ENCODE measurements around the gene CTXND1.

CTXND1 gene

GRCh38 chr15:80285379-80285778 lies 33.4 kb upstream of the CTXND1 start:
- TF ChIP-seq SNAI2 (CRISPR knock-in tag; IDR thresholded peaks at IDR 0.05), result no peak
- TF ChIP-seq ZFP3 (CRISPR knock-in tag; IDR thresholded peaks at IDR 0.05), result no peak

DNA sequence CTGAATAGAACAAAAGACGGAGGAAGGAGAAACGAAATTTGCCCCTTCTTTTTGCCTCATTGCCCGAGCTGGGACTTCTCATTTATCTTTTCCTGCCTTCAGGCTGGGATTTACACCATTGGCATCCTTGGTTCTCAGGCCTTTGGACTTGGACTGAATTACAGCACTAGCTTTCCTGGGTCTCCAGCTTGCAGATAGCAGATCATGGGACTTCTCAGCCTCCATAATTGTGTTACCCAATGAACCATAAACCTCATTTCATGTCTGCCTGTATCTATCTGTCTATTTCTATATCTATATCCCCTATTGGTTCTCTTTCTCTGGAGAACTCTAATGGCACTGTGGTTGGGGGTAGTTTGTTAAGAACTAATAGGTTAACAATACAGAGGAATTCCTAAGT lies 31.5 kb upstream of the CTXND1 start:
- TF ChIP-seq RARB (CRISPR knock-in tag; IDR thresholded peaks at IDR 0.05) (no peak), ESRRG (CRISPR knock-in tag; IDR thresholded peaks at IDR 0.05) (no peak), ZC3H10 (CRISPR knock-in tag; IDR thresholded peaks at IDR 0.05) (no peak), TCF4 (CRISPR knock-in tag; IDR thresholded peaks at IDR 0.05; ENCODE audit: borderline replicate concordance) (no peak)
- ATAC-seq, result no peak

More at GRCh38 chr15:80285379-80285778, 33.4 kb upstream of the CTXND1 start:
- no peak for ATAC-seq

DNA sequence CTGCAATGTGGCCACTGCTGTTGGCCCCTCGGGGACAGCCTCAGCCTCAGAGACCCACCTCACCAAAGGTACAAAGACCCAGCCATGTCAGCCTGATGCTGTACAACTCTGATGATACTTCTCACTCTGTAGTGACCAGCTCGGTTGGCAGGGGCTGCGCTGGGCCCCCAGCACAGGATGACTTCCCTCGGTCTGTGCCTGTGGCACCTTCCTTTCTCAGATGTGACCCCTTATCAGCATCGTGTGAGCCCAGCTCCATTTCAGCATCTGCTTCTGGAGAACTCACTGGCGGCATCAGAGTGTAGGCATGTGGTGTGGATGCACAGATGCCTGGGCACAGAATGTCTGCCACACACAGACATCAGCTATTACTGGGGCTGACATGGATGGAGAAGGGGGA lies 25.1 kb upstream of the CTXND1 start:
- ATAC-seq, result no peak
- TF ChIP-seq, protein P1, sequence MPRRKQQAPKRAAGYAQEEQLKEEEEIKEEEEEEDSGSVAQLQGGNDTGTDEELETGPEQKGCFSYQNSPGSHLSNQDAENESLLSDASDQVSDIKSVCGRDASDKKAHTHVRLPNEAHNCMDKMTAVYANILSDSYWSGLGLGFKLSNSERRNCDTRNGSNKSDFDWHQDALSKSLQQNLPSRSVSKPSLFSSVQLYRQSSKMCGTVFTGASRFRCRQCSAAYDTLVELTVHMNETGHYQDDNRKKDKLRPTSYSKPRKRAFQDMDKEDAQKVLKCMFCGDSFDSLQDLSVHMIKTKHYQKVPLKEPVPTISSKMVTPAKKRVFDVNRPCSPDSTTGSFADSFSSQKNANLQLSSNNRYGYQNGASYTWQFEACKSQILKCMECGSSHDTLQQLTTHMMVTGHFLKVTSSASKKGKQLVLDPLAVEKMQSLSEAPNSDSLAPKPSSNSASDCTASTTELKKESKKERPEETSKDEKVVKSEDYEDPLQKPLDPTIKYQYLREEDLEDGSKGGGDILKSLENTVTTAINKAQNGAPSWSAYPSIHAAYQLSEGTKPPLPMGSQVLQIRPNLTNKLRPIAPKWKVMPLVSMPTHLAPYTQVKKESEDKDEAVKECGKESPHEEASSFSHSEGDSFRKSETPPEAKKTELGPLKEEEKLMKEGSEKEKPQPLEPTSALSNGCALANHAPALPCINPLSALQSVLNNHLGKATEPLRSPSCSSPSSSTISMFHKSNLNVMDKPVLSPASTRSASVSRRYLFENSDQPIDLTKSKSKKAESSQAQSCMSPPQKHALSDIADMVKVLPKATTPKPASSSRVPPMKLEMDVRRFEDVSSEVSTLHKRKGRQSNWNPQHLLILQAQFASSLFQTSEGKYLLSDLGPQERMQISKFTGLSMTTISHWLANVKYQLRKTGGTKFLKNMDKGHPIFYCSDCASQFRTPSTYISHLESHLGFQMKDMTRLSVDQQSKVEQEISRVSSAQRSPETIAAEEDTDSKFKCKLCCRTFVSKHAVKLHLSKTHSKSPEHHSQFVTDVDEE (CRISPR knock-in tag; IDR thresholded peaks at IDR 0.05), result no peak
- TF ChIP-seq PATZ1 (CRISPR knock-in tag; IDR thresholded peaks at IDR 0.05; ENCODE audit: borderline replicate concordance) (no peak), TOX (CRISPR knock-in tag; IDR thresholded peaks at IDR 0.05; ENCODE audit: borderline replicate concordance) (no peak), ZNF8 (CRISPR knock-in tag; IDR thresholded peaks at IDR 0.05) (no peak), ZNF70 (CRISPR knock-in tag; IDR thresholded peaks at IDR 0.05) (no peak), ZNF565 (CRISPR knock-in tag; conservative IDR thresholded peaks at IDR 0.05; ENCODE audit: low read depth) (no peak), CSDC2 (CRISPR knock-in tag; IDR thresholded peaks at IDR 0.05) (no peak), CSRNP3 (CRISPR knock-in tag; IDR thresholded peaks at IDR 0.05) (no peak), ISL1 (CRISPR knock-in tag; IDR thresholded peaks at IDR 0.05) (no peak), SNAI2 (CRISPR knock-in tag; IDR thresholded peaks at IDR 0.05) (no peak), TCF4 (CRISPR knock-in tag; IDR thresholded peaks at IDR 0.05; ENCODE audit: borderline replicate concordance) (no peak), ESRRG (CRISPR knock-in tag; IDR thresholded peaks at IDR 0.05) (no peak)
- TF ChIP-seq, protein P2, sequence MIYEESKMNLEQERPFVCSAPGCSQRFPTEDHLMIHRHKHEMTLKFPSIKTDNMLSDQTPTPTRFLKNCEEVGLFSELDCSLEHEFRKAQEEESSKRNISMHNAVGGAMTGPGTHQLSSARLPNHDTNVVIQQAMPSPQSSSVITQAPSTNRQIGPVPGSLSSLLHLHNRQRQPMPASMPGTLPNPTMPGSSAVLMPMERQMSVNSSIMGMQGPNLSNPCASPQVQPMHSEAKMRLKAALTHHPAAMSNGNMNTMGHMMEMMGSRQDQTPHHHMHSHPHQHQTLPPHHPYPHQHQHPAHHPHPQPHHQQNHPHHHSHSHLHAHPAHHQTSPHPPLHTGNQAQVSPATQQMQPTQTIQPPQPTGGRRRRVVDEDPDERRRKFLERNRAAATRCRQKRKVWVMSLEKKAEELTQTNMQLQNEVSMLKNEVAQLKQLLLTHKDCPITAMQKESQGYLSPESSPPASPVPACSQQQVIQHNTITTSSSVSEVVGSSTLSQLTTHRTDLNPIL (CRISPR knock-in tag; IDR thresholded peaks at IDR 0.05; ENCODE audit: low read depth), result no peak

DNA sequence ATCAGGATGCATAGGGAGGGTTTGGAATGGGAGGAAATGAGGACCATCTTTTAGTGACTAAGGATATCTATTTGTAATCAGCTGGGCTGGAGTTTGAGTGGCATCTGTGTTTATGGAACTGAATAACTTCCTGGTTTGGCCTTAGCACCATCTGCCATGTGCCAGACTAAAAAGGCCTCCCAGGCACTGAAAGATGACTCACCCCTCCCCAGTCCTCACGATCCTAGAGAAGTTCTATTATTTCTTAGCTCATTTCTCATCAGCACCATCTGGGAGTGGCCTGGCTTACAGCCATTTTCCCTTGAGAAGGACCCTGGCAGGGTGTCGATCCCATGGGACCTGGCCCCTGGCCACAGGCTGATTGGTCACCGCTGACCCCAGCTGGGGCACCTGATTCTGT lies 23.9 kb upstream of the CTXND1 start:
- no peak for ATAC-seq
- TF ChIP-seq ESRRG (CRISPR knock-in tag; IDR thresholded peaks at IDR 0.05), result no peak
- TF ChIP-seq ZFP3 (CRISPR knock-in tag; IDR thresholded peaks at IDR 0.05), result no peak
- no peak for TF ChIP-seq CSRNP3 (CRISPR knock-in tag; IDR thresholded peaks at IDR 0.05)
- TF ChIP-seq GLIS3 (CRISPR knock-in tag; IDR thresholded peaks at IDR 0.05), result no peak
- no peak for TF ChIP-seq ARNTL (CRISPR knock-in tag; IDR thresholded peaks at IDR 0.05; ENCODE audit: borderline replicate concordance, low read depth)
- TF ChIP-seq OSR1 (CRISPR knock-in tag; IDR thresholded peaks at IDR 0.05), result no peak
- no peak for TF ChIP-seq ZNF8 (CRISPR knock-in tag; IDR thresholded peaks at IDR 0.05)
- no peak for TF ChIP-seq RARB (CRISPR knock-in tag; IDR thresholded peaks at IDR 0.05)
- TF ChIP-seq PATZ1 (CRISPR knock-in tag; IDR thresholded peaks at IDR 0.05; ENCODE audit: borderline replicate concordance), result no peak
- TF ChIP-seq POU6F1 (CRISPR knock-in tag; IDR thresholded peaks at IDR 0.05; ENCODE audit: borderline replicate concordance, low read depth), result no peak
- no peak for TF ChIP-seq ZC3H10 (CRISPR knock-in tag; IDR thresholded peaks at IDR 0.05)
- TF ChIP-seq ZNF565 (CRISPR knock-in tag; conservative IDR thresholded peaks at IDR 0.05; ENCODE audit: low read depth), result no peak
- TF ChIP-seq, protein P2 (CRISPR knock-in tag; IDR thresholded peaks at IDR 0.05; ENCODE audit: low read depth), result no peak

Data from SK-N-SH treated with all-trans-retinoic acid at 6 μM for 48 hours (cell line).